Measurements from ENCODE around the gene NXPE3.

- TF ChIP-seq CTCF (IDR thresholded peaks at IDR 0.05) (no peak), POLR2AphosphoS5 (IDR thresholded peaks at IDR 0.05) (peak in 2 of 3 donors; percentile 14 to 30), POLR2A (IDR thresholded peaks at IDR 0.05) (no peak)
Observed at GRCh38 chr3:101854608-101855304, 75.7 kb downstream of the NXPE3 start.
